Activated CD8-positive, alpha-beta memory T cell treated with anti-CD3 and anti-CD28 coated beads, Interleukin-2, amount 50 U/mL, for 24 hours (primary cell): Measurements from ENCODE around the gene CWC15.
"Not testable (repeated sequence)": the region's sequence is repeated elsewhere in the genome, so short reads cannot be mapped to it uniquely, and the experiment has no call there.

ENCODE experiments used
- DNase-seq: peaks from one replicate; pipeline ENCODE4 v3.0.0-alpha.2; 2020; ENCODE audit errors: extremely low read depth

CWC15 gene

GRCh38 chr11:94973099-94973968, at the start of gene CWC15, which contains the start of gene KDM4D:
Gene CWC15, minus strand, starts transcription at chr11:94973556. Its CDS starts 1,371 bp downstream, at chr11:94972185.
Gene KDM4D, plus strand, starts transcription at chr11:94973709. Its CDS starts 23,664 bp downstream, at chr11:94997373.
- DNase-seq = peak; percentile 90

- not testable (repeated sequence) for DNase-seq
These were observed 48.1 kb upstream of the CWC15 start for GRCh38 chr11:95021468-95021867.

GRCh38 chr11:95016139-95016538, 42.8 kb upstream of the CWC15 start:
- no peak for DNase-seq

- DNase-seq = no peak
These were observed 40.9 kb upstream of the CWC15 start for GRCh38 chr11:95014184-95014821.

GRCh38 chr11:95011376-95011775, 38.0 kb upstream of the CWC15 start:
- no peak for DNase-seq

GRCh38 chr11:95005642-95006041, 32.3 kb upstream of the CWC15 start:
- DNase-seq = no peak

- no peak for DNase-seq
These were observed 30.4 kb upstream of the CWC15 start for GRCh38 chr11:95003716-95004115.

- DNase-seq = no peak
These were observed 24.9 kb upstream of the CWC15 start for GRCh38 chr11:94998285-94998684.

GRCh38 chr11:94997437-94997836, 24.1 kb upstream of the CWC15 start:
- DNase-seq = no peak

- no peak for DNase-seq
These were observed 20.1 kb upstream of the CWC15 start for GRCh38 chr11:94993400-94993943.

GRCh38 chr11:94988748-94989147, 15.4 kb upstream of the CWC15 start:
- DNase-seq = no peak

GRCh38 chr11:94987378-94987777, 14.0 kb upstream of the CWC15 start:
- no peak for DNase-seq

- DNase-seq = no peak
These were observed 2.2 kb upstream of the CWC15 start for GRCh38 chr11:94975599-94975998.

GRCh38 chr11:94974178-94974577, 822 bp upstream of the CWC15 start:
- DNase-seq = no peak

GRCh38 chr11:94972700-94973098, 657 bp downstream of the CWC15 start:
- no peak for DNase-seq

GRCh38 chr11:94968334-94968958, 4.9 kb downstream of the CWC15 start:
- DNase-seq = no peak

GRCh38 chr11:94964934-94965333, 8.4 kb downstream of the CWC15 start:
- no peak for DNase-seq

- no peak for DNase-seq
These were observed 12.1 kb downstream of the CWC15 start for GRCh38 chr11:94961255-94961654.

GRCh38 chr11:94960488-94960887, 12.9 kb downstream of the CWC15 start:
- no peak for DNase-seq

GRCh38 chr11:94959179-94959578, 14.2 kb downstream of the CWC15 start:
- no peak for DNase-seq

GRCh38 chr11:94958121-94958696, 15.1 kb downstream of the CWC15 start:
- no peak for DNase-seq

- DNase-seq = no peak
These were observed 16.4 kb downstream of the CWC15 start for GRCh38 chr11:94956963-94957362.
